Lung (tissue), 12 donors: ENCODE results near the gene NAV2. TPM values are rescaled to one million over a fixed set of nuclear protein-coding genes. Genes with fewer than 3 reads are reported as not detected.

Experiments used
- ATAC-seq: fragments of 200-7000 bp; cut with Tn5 transposase; one replicate; pipeline ENCODE4 v1.9.1; 2020; ENCODE audit warnings: moderate number of reproducible peaks; ENCODE audit not compliant: insufficient read depth, low FRiP score
- DNase-seq, 3 donors: peaks; one replicate each; pipeline ENCODE4 v3.0.0-alpha.2; 2013 to 2017
- H3K27ac ChIP-seq, 2 donors: one replicate each; pipeline ENCODE4 v1.5.1; 2013; ENCODE audit warnings: mild to moderate bottlenecking in 2 of 2, moderate library complexity in 2 of 2, control low read depth in 1 of 2, inconsistent platforms in 1 of 2, low read depth in 1 of 2, low read length in 1 of 2
- H3K27me3 ChIP-seq, 3 donors: one replicate each; pipeline ENCODE4 v1.5.1; 2013; ENCODE audit warnings: low read length in 2 of 3; ENCODE audit not compliant: control insufficient read depth in 3 of 3, insufficient read depth in 3 of 3
- H3K36me3 ChIP-seq, 4 donors: one replicate each; pipeline ENCODE4 v1.5.1; 2013; ENCODE audit warnings: low read length in 4 of 4, mild to moderate bottlenecking in 1 of 4, moderate library complexity in 1 of 4; ENCODE audit not compliant: control insufficient read depth in 4 of 4, insufficient read depth in 4 of 4
- H3K4me1 ChIP-seq, 5 donors: one replicate each; pipeline ENCODE4 v1.5.1; 2013; ENCODE audit warnings: low read length in 5 of 5, mild to moderate bottlenecking in 2 of 5, moderate library complexity in 1 of 5; ENCODE audit not compliant: control insufficient read depth in 5 of 5, insufficient read depth in 5 of 5
- H3K4me3 ChIP-seq: one replicate; pipeline ENCODE4 v1.5.1; 2013; ENCODE audit warnings: mild to moderate bottlenecking, control low read depth, moderate library complexity
- H3K9ac ChIP-seq, 2 donors: one replicate each; pipeline ENCODE4 v1.5.1; 2013; ENCODE audit warnings: low read length in 2 of 2, control low read depth in 1 of 2; ENCODE audit not compliant: insufficient read depth in 1 of 2
- H3K9me3 ChIP-seq, 4 donors: one replicate each; pipeline ENCODE4 v1.5.1; 2013; ENCODE audit warnings: low read length in 3 of 4, mild to moderate bottlenecking in 1 of 4, moderate library complexity in 1 of 4; ENCODE audit not compliant: control insufficient read depth in 4 of 4, insufficient read depth in 3 of 4
- CTCF ChIP-seq: IDR thresholded peaks from 2 replicates; pipeline ENCODE4 v1.5.1; 2012; ENCODE audit warnings: mild to moderate bottlenecking; ENCODE audit errors: control extremely low read depth, extremely low read depth
- WGBS, 2 donors: extraction: QIAGEN DNeasy Blood & Tissue Kit; methylation state at CpG; one replicate each; pipeline ENCODE4 v1.1.7; 2013; 5-methylcytosine and 5-hydroxymethylcytosine counted together
- polyA plus RNA-seq, 2 donors: library from polyadenylated mRNA; stranded (reverse); fragments of 200-250 nt; gene quantifications; one replicate each; pipeline ENCODE4 v1.2.1, GENCODE V29; 2013
- total RNA-seq, 2 donors: library from RNA; depleted of rRNA in 1 of 2; stranded (reverse); fragments of >200 nt in 1 of 2; gene quantifications; one replicate each; pipeline ENCODE4 v1.2.1, GENCODE V29; 2014 to 2021
- donor health status: control.
- donor health status: control.
- donor health status: Bipolar disorder and iron deficiency.
- donor health status: healthy.
- donor health status: DM: yes; HTN: yes; CAD: no.

Gene NAV2
- total and polyA plus RNA-seq, 4 donors: 6.8 to 47.9 (median 20.2) TPM

DNA sequence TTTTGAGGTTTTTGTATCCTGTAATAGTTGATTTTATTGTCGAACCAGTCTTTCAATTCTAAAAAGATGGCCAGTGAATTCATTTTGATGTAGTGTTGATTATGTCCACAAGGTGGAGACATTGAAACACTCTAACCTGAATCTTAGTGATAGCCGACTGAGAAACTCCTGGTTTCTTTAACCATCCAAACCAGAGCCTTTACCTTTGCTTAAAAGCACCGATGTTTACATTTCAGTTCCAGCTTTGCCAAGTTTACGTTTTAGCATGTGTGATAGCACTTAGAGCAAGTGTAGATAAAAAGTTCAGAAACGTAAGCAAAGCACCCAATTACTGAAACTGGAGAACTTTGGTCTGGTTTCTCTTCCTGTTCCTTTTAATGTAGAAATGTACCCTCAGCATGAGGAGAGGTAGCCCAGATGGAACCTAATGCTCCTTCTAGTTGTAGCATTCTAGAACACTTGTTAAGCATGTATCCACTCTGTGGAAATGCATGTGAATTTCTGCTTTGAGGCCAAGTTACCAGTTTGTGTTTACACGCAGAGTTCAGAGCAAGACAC lies 239.0 kb downstream of the NAV2 start:
- Histone ChIP-seq H3K9ac (no peak overlapping the region), H3K27me3 (no peaks in the 10 kb centered on the region), H3K36me3 (peaks cover 6 to 31% (median 9%) of the 10 kb centered on the region in 4 donors), H3K4me3 (no peak overlapping the region), H3K27ac (no peak overlapping the region), H3K9me3 (no peaks in the 10 kb centered on the region), H3K4me1 (peaks cover 3 to 23% (median 6%) of the 10 kb centered on the region in 5 donors)
- WGBS, 2 donors: 18 to 20% methylated on average over 6 of the region's 6 CpGs
- peak; percentile 13 for TF ChIP-seq CTCF
- ATAC-seq (no peak), DNase-seq (peak in 2 of 3 donors; percentile 75 to 76)

- ATAC-seq (no peak), DNase-seq (no peak)
- 49 to 58% methylated on average over 3 of the region's 3 CpGs for WGBS, 2 donors
- H3K9me3 ChIP-seq: no peaks in the 10 kb centered on the region
- H3K36me3 ChIP-seq: peaks cover 6 to 28% (median 9%) of the 10 kb centered on the region in 4 donors
- TF ChIP-seq CTCF: no peak
- H3K27ac ChIP-seq: no peak overlapping the region
- no peak overlapping the region for H3K9ac ChIP-seq
- H3K4me3 ChIP-seq: no peak overlapping the region
- no peaks in the 10 kb centered on the region for H3K27me3 ChIP-seq
- peaks cover 3 to 29% (median 6%) of the 10 kb centered on the region in 5 donors for H3K4me1 ChIP-seq
Observed at GRCh38 chr11:19952116-19952605, 239.5 kb downstream of the NAV2 start.

DNA sequence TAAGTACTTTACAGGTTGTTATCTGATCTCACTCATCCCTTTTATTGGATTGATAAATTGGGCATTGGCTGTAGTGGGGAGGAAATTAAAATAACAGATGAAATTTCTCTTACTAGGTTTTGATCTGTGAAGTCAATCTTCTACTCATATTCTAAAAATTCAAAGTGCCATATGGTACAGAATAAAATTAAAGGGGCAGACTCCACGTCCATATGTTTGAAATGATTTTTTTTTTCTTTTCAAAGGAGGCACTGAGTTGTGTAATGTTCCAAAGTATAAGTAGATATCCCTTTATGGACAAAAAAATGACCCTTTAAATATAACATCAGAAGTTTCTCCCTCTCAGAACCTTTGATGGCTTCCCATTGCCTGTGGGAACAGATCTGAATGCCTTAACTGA lies 240.3 kb downstream of the NAV2 start:
- ATAC-seq (no peak), DNase-seq (no peak)
- TF ChIP-seq CTCF: no peak
- H3K27me3 ChIP-seq: no peaks in the 10 kb centered on the region
- H3K36me3 ChIP-seq: peaks cover 4 to 24% (median 8%) of the 10 kb centered on the region in 4 donors
- no peak overlapping the region for H3K4me3 ChIP-seq
- H3K9ac ChIP-seq: no peak overlapping the region
- H3K9me3 ChIP-seq: no peaks in the 10 kb centered on the region
- H3K27ac ChIP-seq: peak overlapping the region; percentile 44 to 52
- peaks cover 5 to 29% (median 6%) of the 10 kb centered on the region in 5 donors for H3K4me1 ChIP-seq
- WGBS, 2 donors: 89 to 91% methylated on average over 1 of the region's 1 CpG
